ENCODE results near the gene FAM174C.

FAM174C gene

GRCh38 chr19:1249990-1250436, 25.3 kb upstream of the FAM174C start:
- Histone ChIP-seq H3K9me2 (replicated peaks; ENCODE audit: low read depth, low read length) (no peaks in the 10 kb centered on the region), H3K9me3 (ENCODE audit: insufficient read depth, low read depth, low read length) (no peaks in the 10 kb centered on the region), H3K79me2 (ENCODE audit: insufficient read depth, low read length) (peaks cover 52% of the 10 kb centered on the region), H3K4me1 (ENCODE audit: insufficient read depth, low read length, poor library complexity, severe bottlenecking) (peaks cover 18% of the 10 kb centered on the region), H3K4me3 (ENCODE audit: low read length, poor library complexity, severe bottlenecking) (peak overlapping the region; percentile 90), H3K36me3 (ENCODE audit: insufficient read depth, low read length) (peaks cover 10% of the 10 kb centered on the region; the same call in 1 of the 2 replicates), H3K9ac (ENCODE audit: low read depth, low read length, poor library complexity, severe bottlenecking) (peak overlapping the region; percentile 95), H2AFZ (ENCODE audit: low read length) (no peak overlapping the region), H3K4me2 (ENCODE audit: low read depth, low read length, poor library complexity, severe bottlenecking) (peak overlapping the region; percentile 98), H3F3A (ENCODE audit: low read depth) (peaks cover 8% of the 10 kb centered on the region; the same call in 1 of the 2 replicates), H4K20me1 (ENCODE audit: insufficient read depth, low read length, poor library complexity, severe bottlenecking) (peaks cover 43% of the 10 kb centered on the region), H3K27me3 (ENCODE audit: insufficient read depth, low read length, poor library complexity, severe bottlenecking) (no peaks in the 10 kb centered on the region)
- TF ChIP-seq CTCF (conservative IDR thresholded peaks at IDR 0.05; ENCODE audit: low read length): no peak
- TF ChIP-seq EZH2phosphoT487 (IDR thresholded peaks at IDR 0.05; ENCODE audit: borderline replicate concordance): no peak

GRCh38 chr19:1250437-1251260, 24.7 kb upstream of the FAM174C start:
- Histone ChIP-seq H3F3A (ENCODE audit: low read depth) (peaks cover 8% of the 10 kb centered on the region; the same call in 1 of the 2 replicates), H3K9me2 (replicated peaks; ENCODE audit: low read depth, low read length) (no peaks in the 10 kb centered on the region), H3K79me2 (ENCODE audit: insufficient read depth, low read length) (peaks cover 58% of the 10 kb centered on the region), H3K9me3 (ENCODE audit: insufficient read depth, low read depth, low read length) (no peaks in the 10 kb centered on the region), H3K36me3 (ENCODE audit: insufficient read depth, low read length) (peaks cover 16% of the 10 kb centered on the region; the same call in 1 of the 2 replicates), H3K4me3 (ENCODE audit: low read length, poor library complexity, severe bottlenecking) (peak overlapping the region; percentile 90), H3K27me3 (ENCODE audit: insufficient read depth, low read length, poor library complexity, severe bottlenecking) (no peaks in the 10 kb centered on the region), H2AFZ (ENCODE audit: low read length) (no peak overlapping the region), H4K20me1 (ENCODE audit: insufficient read depth, low read length, poor library complexity, severe bottlenecking) (peaks cover 47% of the 10 kb centered on the region), H3K9ac (ENCODE audit: low read depth, low read length, poor library complexity, severe bottlenecking) (peak overlapping the region; percentile 95), H3K4me1 (ENCODE audit: insufficient read depth, low read length, poor library complexity, severe bottlenecking) (peaks cover 16% of the 10 kb centered on the region), H3K4me2 (ENCODE audit: low read depth, low read length, poor library complexity, severe bottlenecking) (peak overlapping the region; percentile 98)
- no peak for TF ChIP-seq EZH2phosphoT487 (IDR thresholded peaks at IDR 0.05; ENCODE audit: borderline replicate concordance)

- peaks cover 24% of the 10 kb centered on the region; the same call in 1 of the 2 replicates for H3K36me3 ChIP-seq (ENCODE audit: insufficient read depth, low read length)
- H2AFZ ChIP-seq (ENCODE audit: low read length): no peak overlapping the region
- peaks cover 16% of the 10 kb centered on the region for H3K4me1 ChIP-seq (ENCODE audit: insufficient read depth, low read length, poor library complexity, severe bottlenecking)
- peak overlapping the region; percentile 98 for H3K4me2 ChIP-seq (ENCODE audit: low read depth, low read length, poor library complexity, severe bottlenecking)
- H3F3A ChIP-seq (ENCODE audit: low read depth): peaks cover 8% of the 10 kb centered on the region; the same call in 1 of the 2 replicates
- TF ChIP-seq EZH2phosphoT487 (IDR thresholded peaks at IDR 0.05; ENCODE audit: borderline replicate concordance) (no peak), CTCF (conservative IDR thresholded peaks at IDR 0.05; ENCODE audit: low read length) (no peak)
- peak overlapping the region; percentile 90 for H3K4me3 ChIP-seq (ENCODE audit: low read length, poor library complexity, severe bottlenecking)
- peaks cover 67% of the 10 kb centered on the region for H3K79me2 ChIP-seq (ENCODE audit: insufficient read depth, low read length)
- H3K9me2 ChIP-seq (replicated peaks; ENCODE audit: low read depth, low read length): no peaks in the 10 kb centered on the region
- H3K9ac ChIP-seq (ENCODE audit: low read depth, low read length, poor library complexity, severe bottlenecking): peak overlapping the region; percentile 95
- H3K27me3 ChIP-seq (ENCODE audit: insufficient read depth, low read length, poor library complexity, severe bottlenecking): no peaks in the 10 kb centered on the region
- no peaks in the 10 kb centered on the region for H3K9me3 ChIP-seq (ENCODE audit: insufficient read depth, low read depth, low read length)
- peaks cover 54% of the 10 kb centered on the region for H4K20me1 ChIP-seq (ENCODE audit: insufficient read depth, low read length, poor library complexity, severe bottlenecking)
Measured at GRCh38 chr19:1251330-1252220, 23.8 kb upstream of the FAM174C start.

Data from Loucy (cell line).